ENCODE data around the gene ANAPC2.
"Not testable (repeated sequence)": the region's sequence is repeated elsewhere in the genome, so short reads cannot be mapped to it uniquely, and the experiment has no call there.

The ANAPC2 gene

GRCh38 chr9:137141976-137142936, 46.1 kb downstream of the ANAPC2 start:
- DNase-seq = no peak

GRCh38 chr9:137141050-137141810, 47.1 kb downstream of the ANAPC2 start:
- DNase-seq = no peak

GRCh38 chr9:137140151-137141012, 48.0 kb downstream of the ANAPC2 start:
- no peak for DNase-seq

GRCh38 chr9:137139468-137140150, 48.8 kb downstream of the ANAPC2 start:
- no peak for DNase-seq

GRCh38 chr9:137138722-137139467, 49.5 kb downstream of the ANAPC2 start, which contains the start of gene GRIN1:
Gene GRIN1 (plus strand): TSS chr9:137139154. CDS start chr9:137139487, 333 bp downstream.
- DNase-seq = no peak

- no peak for DNase-seq
These were observed 50.2 kb downstream of the ANAPC2 start for GRCh38 chr9:137138058-137138721.

- DNase-seq = no peak
These were observed 51.3 kb downstream of the ANAPC2 start for GRCh38 chr9:137136881-137137607.

- DNase-seq = no peak
These were observed 52.0 kb downstream of the ANAPC2 start for GRCh38 chr9:137136261-137136880.

- not testable (repeated sequence) for DNase-seq
These were observed 53.2 kb downstream of the ANAPC2 start for GRCh38 chr9:137135154-137135553.

- DNase-seq = no peak
These were observed 54.2 kb downstream of the ANAPC2 start for GRCh38 chr9:137134191-137134590.

- DNase-seq = no peak
These were observed 58.1 kb downstream of the ANAPC2 start for GRCh38 chr9:137130176-137130755.

- DNase-seq = peak; percentile 91
These were observed 58.7 kb downstream of the ANAPC2 start for GRCh38 chr9:137129456-137130175.

GRCh38 chr9:137128862-137129455, 59.4 kb downstream of the ANAPC2 start:
- DNase-seq = no peak

GRCh38 chr9:137128158-137128861, 60.0 kb downstream of the ANAPC2 start:
- DNase-seq = no peak

GRCh38 chr9:137127301-137128157, 60.8 kb downstream of the ANAPC2 start:
- peak; percentile 45 for DNase-seq

GRCh38 chr9:137126786-137127185, 61.6 kb downstream of the ANAPC2 start:
- DNase-seq = no peak

Data from CD4-positive, alpha-beta T cell treated with Interferon gamma for 1 hour (primary cell).